ENCODE results near the gene LHPP. TPM values are rescaled to one million over a fixed set of nuclear protein-coding genes. Genes with fewer than 3 reads are reported as not detected.

Gene LHPP
- total RNA-seq, 2 experiments from 2014 or later: 11.1 to 15.1 TPM

GRCh38 chr10:124644236-124644635, 182.6 kb downstream of the LHPP start:
- Mint-ChIP-seq H3K4me3 (no peak overlapping the region), H3K27me3 (no peaks in the 10 kb centered on the region), H3K27ac (no peak overlapping the region), H3K9me3 (no peaks in the 10 kb centered on the region), H3K36me3 (ENCODE audit: low read depth) (peaks cover 7% of the 10 kb centered on the region), H3K4me1 (ENCODE audit: low read depth) (peaks cover 78% of the 10 kb centered on the region)
- no peak for TF ChIP-seq CTCF (IDR thresholded peaks at IDR 0.05)
- DNase-seq (no peak), ATAC-seq (no peak)
- ChIA-PET POLR2A (interaction anchor here (0.6 to 1.6 kb wide), 4 partner anchors 13 to 53 kb away, joined by 3 to 4 read pairs (median 3); no protein-coding TSS in a partner anchor), CTCF (interaction anchor here (1.0 to 5.4 kb wide), 4 partner anchors 12 to 105 kb away, joined by 3 to 28 read pairs (median 4); no protein-coding TSS in a partner anchor)
- intact Hi-C loops (cut with micrococcal nuclease): loop anchor here (10.0 kb wide), 1 partner anchor 81 kb away; no protein-coding TSS in a partner anchor

- no peak for ATAC-seq
- intact Hi-C loops (cut with micrococcal nuclease): loop anchor here (5.0 to 10.0 kb wide), 2 partner anchors 80 to 97 kb away; partner anchors contain the start of gene FAM53B
- H3K27ac Mint-ChIP-seq: no peak overlapping the region
- POLR2A ChIA-PET: interaction anchor here (0.8 to 1.6 kb wide), 3 partner anchors 19 to 44 kb away, joined by 3 to 4 read pairs (median 3); no protein-coding TSS in a partner anchor
- peaks cover 81% of the 10 kb centered on the region for H3K4me1 Mint-ChIP-seq (ENCODE audit: low read depth)
- H3K4me3 Mint-ChIP-seq: no peak overlapping the region
- H3K36me3 Mint-ChIP-seq (ENCODE audit: low read depth): peaks cover 9% of the 10 kb centered on the region
- TF ChIP-seq CTCF (IDR thresholded peaks at IDR 0.05): no peak
- CTCF ChIA-PET: interaction anchor here (0.9 to 5.4 kb wide), 5 partner anchors 13 to 104 kb away, joined by 3 to 28 read pairs (median 4); no protein-coding TSS in a partner anchor
- H3K9me3 Mint-ChIP-seq: no peaks in the 10 kb centered on the region
- H3K27me3 Mint-ChIP-seq: no peaks in the 10 kb centered on the region
- no peak for DNase-seq
Measured at GRCh38 chr10:124644771-124645415, 183.3 kb downstream of the LHPP start.

GRCh38 chr10:124645467-124646095, 184.0 kb downstream of the LHPP start:
- Mint-ChIP-seq H3K9me3 (no peaks in the 10 kb centered on the region), H3K4me1 (ENCODE audit: low read depth) (peaks cover 83% of the 10 kb centered on the region), H3K27ac (no peak overlapping the region), H3K4me3 (no peak overlapping the region), H3K36me3 (ENCODE audit: low read depth) (peaks cover 9% of the 10 kb centered on the region), H3K27me3 (no peaks in the 10 kb centered on the region)
- TF ChIP-seq CTCF (IDR thresholded peaks at IDR 0.05): no peak
- CTCF ChIA-PET: interaction anchor here (0.6 to 5.4 kb wide), 5 partner anchors 18 to 96 kb away, joined by 3 to 28 read pairs (median 3); no protein-coding TSS in a partner anchor
- POLR2A ChIA-PET: interaction anchor here (0.8 kb wide), 1 partner anchor 43 kb away, joined by 3 read pairs; no protein-coding TSS in a partner anchor
- no peak for DNase-seq
- no peak for ATAC-seq
- intact Hi-C loops (cut with micrococcal nuclease): loop anchor here (5.0 to 10.0 kb wide), 2 partner anchors 79 to 97 kb away; partner anchors contain the start of gene FAM53B

GRCh38 chr10:124646483-124647352, 185.1 kb downstream of the LHPP start:
- CTCF ChIA-PET: interaction anchor here (0.8 to 5.4 kb wide), 13 partner anchors 10 to 95 kb away, joined by 3 to 52 read pairs (median 4); no protein-coding TSS in a partner anchor
- peaks cover 83% of the 10 kb centered on the region for H3K4me1 Mint-ChIP-seq (ENCODE audit: low read depth)
- H3K27me3 Mint-ChIP-seq: no peaks in the 10 kb centered on the region
- POLR2A ChIA-PET: interaction anchor here (1.0 to 5.5 kb wide), 6 partner anchors 8 to 95 kb away, joined by 3 to 29 read pairs (median 4); no protein-coding TSS in a partner anchor
- H3K36me3 Mint-ChIP-seq (ENCODE audit: low read depth): peaks cover 9% of the 10 kb centered on the region
- no peak overlapping the region for H3K4me3 Mint-ChIP-seq
- ATAC-seq: no peak
- no peak for DNase-seq
- no peak for TF ChIP-seq CTCF (IDR thresholded peaks at IDR 0.05)
- H3K9me3 Mint-ChIP-seq: no peaks in the 10 kb centered on the region
- intact Hi-C loops (cut with micrococcal nuclease): loop anchor here (5.0 to 10.0 kb wide), 2 partner anchors 78 to 96 kb away; partner anchors contain the start of gene FAM53B
- H3K27ac Mint-ChIP-seq: peak overlapping the region; percentile 88

Data from activated CD8-positive, alpha-beta T cell treated with anti-CD3 and anti-CD28 coated beads for 36 hours (primary cell).